C4-2B (cell line): ENCODE data around the gene PTPRQ.

ENCODE experiments used
- CTCF ChIP-seq: fragments of 450-650 bp; conservative IDR thresholded peaks from 2 replicates; pipeline ENCODE4 v1.5.1; 2017; ENCODE audit warnings: mild to moderate bottlenecking
- ZFX ChIP-seq: fragments of 450-650 bp; IDR thresholded peaks from 2 replicates; pipeline ENCODE4 v1.6.1; 2017

GRCh38 chr12:80636832-80637231, 192.8 kb downstream of the PTPRQ start:
- TF ChIP-seq CTCF (no peak), ZFX (no peak)
